Measurements from ENCODE around the gene ACD.

The ACD gene

GRCh38 chr16:67659675-67660563 lies at the start of gene ACD:
Gene ACD (minus strand): TSS chr16:67660260. CDS start chr16:67660220, 40 bp downstream.
- peak within 1 kb of the TSS; percentile 78 for H3K4me3 ChIP-seq (ENCODE audit: low read depth, low read length)
- POLR2A ChIA-PET: interaction anchor here (0.5 to 2.0 kb wide), 14 partner anchors 8 to 425 kb away, joined by 3 to 20 read pairs (median 5); partner anchors contain the start of genes CARMIL2, CTCF, GFOD2 and NUTF2
- TF ChIP-seq TRIM28 (IDR thresholded peaks at IDR 0.05; ENCODE audit: borderline replicate concordance, low read length) (no peak), SP2 (tag by site-specific recombination; IDR thresholded peaks at IDR 0.05) (peak; percentile 79), ZNF146 (tag by site-specific recombination; IDR thresholded peaks at IDR 0.05) (no peak), ZNF600 (tag by site-specific recombination; IDR thresholded peaks at IDR 0.05) (peak; percentile 33; the same call in 1 of the 2 replicates), ZNF558 (tag by site-specific recombination; IDR thresholded peaks at IDR 0.05) (no peak), REPIN1 (tag by site-specific recombination; IDR thresholded peaks at IDR 0.05; ENCODE audit: low read depth) (peak; percentile 35; the same call in 1 of the 2 replicates), PATZ1 (tag by site-specific recombination; IDR thresholded peaks at IDR 0.05) (0 out of 2 replicates have a peak, but pooled peaks have one; percentile 83), ZNF830 (tag by site-specific recombination; IDR thresholded peaks at IDR 0.05; ENCODE audit: low read depth) (no peak), KLF7 (tag by site-specific recombination; IDR thresholded peaks at IDR 0.05; ENCODE audit: borderline replicate concordance) (peak; percentile 69; the same call in 1 of the 2 replicates), GLIS1 (tag by site-specific recombination; IDR thresholded peaks at IDR 0.05) (peak; percentile 50), ZNF521 (tag by site-specific recombination; IDR thresholded peaks at IDR 0.05) (no peak), ZSCAN18 (tag by site-specific recombination; IDR thresholded peaks at IDR 0.05) (no peak), HOXC10 (CRISPR knock-in tag; IDR thresholded peaks at IDR 0.05) (no peak), ZSCAN4 (tag by site-specific recombination; IDR thresholded peaks at IDR 0.05) (no peak), ZSCAN30 (tag by site-specific recombination; IDR thresholded peaks at IDR 0.05) (0 out of 2 replicates have a peak, but pooled peaks have one; percentile 28), KLF16 (tag by site-specific recombination; IDR thresholded peaks at IDR 0.05) (peak; percentile 39), ZNF560 (tag by site-specific recombination; IDR thresholded peaks at IDR 0.05; ENCODE audit: borderline replicate concordance) (no peak), ZNF248 (tag by site-specific recombination; IDR thresholded peaks at IDR 0.05) (no peak), ZSCAN23 (tag by site-specific recombination; IDR thresholded peaks at IDR 0.05) (no peak), ZNF433 (tag by site-specific recombination; IDR thresholded peaks at IDR 0.05; ENCODE audit: low read depth) (no peak), ZNF404 (tag by site-specific recombination; IDR thresholded peaks at IDR 0.05) (no peak), ZNF488 (tag by site-specific recombination; IDR thresholded peaks at IDR 0.05) (no peak), ZNF704 (tag by site-specific recombination; IDR thresholded peaks at IDR 0.05) (no peak), ZNF544 (tag by site-specific recombination; IDR thresholded peaks at IDR 0.05) (no peak), ZNF202 (tag by site-specific recombination; IDR thresholded peaks at IDR 0.05; ENCODE audit: borderline replicate concordance) (no peak), PRDM6 (tag by site-specific recombination; IDR thresholded peaks at IDR 0.05) (no peak), ZNF670 (tag by site-specific recombination; IDR thresholded peaks at IDR 0.05; ENCODE audit: low read depth) (no peak), ZNF2 (tag by site-specific recombination; IDR thresholded peaks at IDR 0.05) (peak; percentile 70), ZNF510 (tag by site-specific recombination; IDR thresholded peaks at IDR 0.05; ENCODE audit: insufficient replicate concordance) (no peak)

More at GRCh38 chr16:67659675-67660563, at the start of gene ACD:
- Histone ChIP-seq H3K27ac (ENCODE audit: extremely low read depth, low read depth, low read length) (peak within 1 kb of the TSS; percentile 75), H3K9me3 (ENCODE audit: control insufficient read depth, insufficient read depth, low read depth, low read length) (no peaks in the 10 kb centered on the region), H3K4me1 (ENCODE audit: control insufficient read depth, insufficient read depth, low read length) (0 out of 2 replicates have a peak, but pooled peaks cover 4% of the 10 kb centered on the region), H3K36me3 (ENCODE audit: control insufficient read depth in 2 of 2, insufficient read depth in 1 of 2, low read length in 2 of 2) (peaks cover 0 to 72% of the 10 kb centered on the region in 2 experiments; a peak in 1 of 3 replicates)
- CTCF ChIA-PET: interaction anchor here (0.6 to 3.2 kb wide), 10 partner anchors 11 to 625 kb away, joined by 3 to 19 read pairs (median 5); partner anchors contain the start of gene CARMIL2

Measured in HEK293 (cell line).